Stimulated activated CD4-positive, alpha-beta T cell treated with anti-CD3 and anti-CD28 coated beads, Interleukin-1b, Interleukin-23, amount 100 ng/mL, for 48 hours (primary cell): ENCODE data around the gene TAOK3.
"Not testable (repeated sequence)": the region's sequence is repeated elsewhere in the genome, so short reads cannot be mapped to it uniquely, and the experiment has no call there.

ENCODE experiments used
- DNase-seq: peaks from one replicate; pipeline ENCODE4 v3.0.0-alpha.2; 2020

TAOK3 gene

GRCh38 chr12:118372541-118373495 is at the start of gene TAOK3:
Gene TAOK3, minus strand, starts transcription at chr12:118372907. Its CDS starts 117,340 bp downstream, at chr12:118255567.
- peak; percentile 98 for DNase-seq

GRCh38 chr12:118420673-118421072 is 48.0 kb upstream of the TAOK3 start:
- no peak for DNase-seq

GRCh38 chr12:118418385-118419057 is 45.8 kb upstream of the TAOK3 start:
- no peak for DNase-seq

- no peak for DNase-seq
Observed at GRCh38 chr12:118417942-118418341, 45.2 kb upstream of the TAOK3 start.

- DNase-seq = no peak
Observed at GRCh38 chr12:118409834-118410233, 37.1 kb upstream of the TAOK3 start.

- DNase-seq = not testable (repeated sequence)
Observed at GRCh38 chr12:118408241-118408640, 35.5 kb upstream of the TAOK3 start.

DNA sequence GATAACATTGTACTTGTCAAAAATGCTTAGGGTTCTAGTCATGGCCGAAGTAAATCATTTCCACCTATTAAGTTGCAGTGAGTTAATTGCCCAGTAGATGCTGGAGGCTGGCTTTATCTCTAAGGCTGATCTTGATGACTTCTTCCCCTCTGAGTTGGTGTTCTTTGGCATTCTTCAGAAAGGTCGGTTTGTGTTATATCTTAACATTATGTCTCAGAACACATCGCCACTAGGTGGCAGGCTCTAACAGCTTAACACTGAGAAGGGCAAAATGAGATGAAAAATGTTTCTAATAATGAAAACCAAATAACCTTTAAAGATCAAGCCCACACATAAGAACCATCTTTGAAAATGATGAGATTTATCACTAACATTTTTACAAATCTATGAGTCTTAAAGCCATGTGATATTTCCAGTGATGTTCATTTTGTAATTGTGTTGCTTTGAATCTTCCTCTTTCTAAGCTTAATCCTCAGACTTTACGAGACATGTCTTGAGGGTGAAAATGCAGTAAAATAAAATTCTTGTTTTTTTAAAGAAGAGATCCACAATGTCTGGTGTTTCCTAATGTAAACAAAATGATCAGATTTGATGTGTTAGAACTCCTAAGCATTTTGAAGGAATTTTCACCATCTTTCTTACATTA is 32.3 kb upstream of the TAOK3 start:
- peak; percentile 43 for DNase-seq

- DNase-seq = no peak
Observed at GRCh38 chr12:118402251-118402650, 29.5 kb upstream of the TAOK3 start.

DNA sequence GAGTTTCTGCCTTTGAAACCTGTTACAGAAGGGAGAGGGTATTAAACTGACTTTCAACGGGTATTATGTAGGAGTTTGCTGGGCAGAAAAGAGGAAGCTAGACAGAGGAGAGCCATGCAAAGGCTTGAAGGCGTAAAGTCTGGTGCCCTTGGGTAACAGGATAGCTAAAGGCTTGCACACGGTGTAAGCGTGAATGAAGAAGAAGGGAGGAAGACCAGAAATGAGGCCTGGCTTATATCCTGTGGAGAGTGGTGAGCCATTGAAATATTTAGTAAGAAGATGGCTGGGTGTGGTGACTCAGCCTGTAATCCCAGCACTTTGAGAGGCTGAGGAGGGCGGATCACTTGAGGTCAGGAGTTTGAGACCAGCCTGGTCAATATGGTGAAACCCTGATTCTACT is 26.2 kb upstream of the TAOK3 start:
- no peak for DNase-seq

GRCh38 chr12:118398524-118398923 is 25.8 kb upstream of the TAOK3 start:
- DNase-seq = no peak

- DNase-seq = no peak
Observed at GRCh38 chr12:118397708-118398440, 25.2 kb upstream of the TAOK3 start.

DNA sequence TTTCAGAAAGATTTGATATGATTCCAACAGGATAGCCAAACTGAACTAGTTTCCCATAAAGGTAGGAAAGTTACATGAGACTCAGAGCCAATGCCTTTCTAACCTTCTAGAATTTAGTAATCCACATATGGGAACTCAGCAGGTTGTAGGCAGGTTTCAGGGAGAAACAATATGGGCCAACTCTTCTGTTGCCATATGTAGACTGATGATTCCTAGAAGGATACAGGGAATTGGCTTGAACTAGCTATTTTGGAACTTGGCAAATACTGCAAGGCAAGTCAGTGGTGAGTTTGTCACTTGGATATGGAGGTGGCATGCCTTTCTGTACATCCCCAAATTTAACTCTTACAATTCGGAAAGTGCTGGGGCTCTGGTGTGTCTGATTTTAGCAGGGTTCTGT is 19.1 kb upstream of the TAOK3 start:
- no peak for DNase-seq

DNA sequence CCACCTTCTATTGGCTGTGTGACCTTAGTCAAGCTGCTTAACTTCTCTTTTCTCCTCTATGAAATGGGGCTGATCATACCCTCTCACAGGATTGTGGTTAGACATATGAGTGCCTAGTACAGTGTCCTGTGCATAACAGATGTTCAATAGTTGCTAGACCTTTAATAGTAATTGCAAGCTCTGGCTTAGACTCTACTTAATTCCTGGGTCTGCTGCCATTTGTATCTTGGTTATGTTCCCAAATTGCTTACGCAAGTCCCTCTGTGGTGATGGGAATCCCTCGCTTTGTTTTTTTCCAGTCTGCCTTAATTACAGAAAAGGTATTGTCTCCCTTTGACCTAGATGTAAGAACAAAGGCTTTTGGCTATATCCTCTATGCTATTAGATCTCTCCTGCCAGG is 18.7 kb upstream of the TAOK3 start:
- DNase-seq = no peak

DNA sequence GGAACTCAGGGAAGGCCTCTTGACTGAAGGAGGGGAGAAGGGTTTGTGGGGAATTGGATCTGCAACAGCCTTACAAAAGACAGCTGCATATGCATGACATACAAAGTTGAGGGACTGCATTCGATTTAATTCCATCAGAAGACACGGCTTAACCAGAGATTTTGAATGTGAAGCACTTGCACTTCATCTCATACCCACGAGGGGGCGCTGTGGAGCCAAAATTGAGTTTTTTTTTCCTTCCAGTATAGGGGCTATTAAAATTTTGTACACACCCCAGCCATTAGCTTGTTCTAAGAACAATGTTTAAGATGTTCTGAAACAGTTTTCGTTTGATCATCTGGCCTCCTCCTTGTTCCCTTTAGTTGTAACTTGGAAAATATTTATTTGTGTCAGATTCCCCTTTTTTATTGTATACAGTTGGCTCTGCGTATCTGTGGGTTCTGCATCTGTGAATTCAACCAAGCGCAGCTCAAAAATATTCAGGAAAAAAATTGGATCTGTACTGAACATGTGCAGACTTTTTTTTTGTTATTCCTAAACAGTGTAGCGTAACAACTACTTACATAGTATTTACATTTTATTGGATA is 5.3 kb upstream of the TAOK3 start:
- DNase-seq = peak; percentile 64

DNA sequence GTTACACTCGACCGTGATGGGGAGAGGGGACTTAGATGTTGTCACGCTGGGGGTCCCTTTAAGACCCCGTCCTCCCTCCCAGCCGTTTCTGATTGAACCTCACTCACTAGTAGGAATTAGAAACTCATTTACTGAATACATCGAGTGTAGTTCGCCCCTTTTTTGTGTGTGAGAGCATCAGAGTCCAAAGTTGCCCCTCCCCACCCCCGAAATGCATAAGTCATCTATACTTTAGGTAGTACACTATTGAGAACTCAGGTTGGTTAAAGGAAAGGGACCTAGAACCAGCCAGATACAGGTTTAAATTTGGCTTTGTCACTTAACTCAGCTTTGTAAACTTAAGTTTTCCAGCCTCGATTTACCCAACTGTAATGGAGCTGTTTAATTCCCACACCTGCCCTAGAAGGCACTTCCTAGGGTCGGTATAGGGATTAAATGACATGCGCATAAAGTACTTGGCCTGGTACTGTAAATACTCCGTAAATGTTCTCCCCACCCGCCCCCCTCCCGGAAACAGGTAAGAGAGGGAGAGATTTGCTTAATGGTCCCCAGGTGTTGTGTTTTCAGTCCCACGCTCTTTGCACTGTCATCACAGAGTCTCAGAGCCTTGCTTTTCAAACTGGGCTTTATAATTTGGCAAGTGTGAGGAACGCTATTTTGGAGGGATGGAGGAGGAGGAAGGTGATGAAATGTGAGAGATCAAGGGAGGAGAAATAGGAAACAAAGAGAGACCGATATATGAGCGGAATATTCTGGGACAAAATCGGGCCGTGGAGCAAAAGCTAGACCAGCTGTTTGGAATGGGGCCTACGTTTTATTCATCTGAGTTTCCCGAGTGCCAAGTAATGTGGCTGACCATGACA is 4.5 kb upstream of the TAOK3 start:
- DNase-seq = no peak

GRCh38 chr12:118376089-118377020 is 3.6 kb upstream of the TAOK3 start, which contains the start of gene SUDS3:
Gene SUDS3, plus strand, starts transcription at chr12:118376555. Its CDS starts 137 bp downstream, at chr12:118376692.
- DNase-seq = peak; percentile 91

- DNase-seq = no peak
Observed at GRCh38 chr12:118375348-118375747, 2.6 kb upstream of the TAOK3 start.

DNA sequence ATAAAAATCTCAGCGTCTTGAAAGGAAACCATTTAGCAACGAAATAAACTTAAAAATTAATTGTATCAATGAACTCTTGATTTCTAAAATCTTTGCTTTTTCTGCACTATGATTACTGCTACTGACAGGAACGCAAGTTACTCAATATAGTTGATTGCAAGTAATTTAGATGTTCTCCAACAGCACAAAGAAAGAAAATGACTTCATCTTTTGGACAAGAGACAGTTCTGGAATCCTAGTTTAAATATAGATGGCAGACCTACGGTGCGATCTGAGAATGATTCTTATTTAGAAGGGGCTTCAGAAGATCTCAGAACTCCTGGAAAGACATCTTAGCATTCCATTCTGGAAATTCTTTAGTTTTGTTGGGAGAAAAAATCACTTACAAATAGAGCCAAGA is 2.2 kb upstream of the TAOK3 start:
- DNase-seq = no peak

DNA sequence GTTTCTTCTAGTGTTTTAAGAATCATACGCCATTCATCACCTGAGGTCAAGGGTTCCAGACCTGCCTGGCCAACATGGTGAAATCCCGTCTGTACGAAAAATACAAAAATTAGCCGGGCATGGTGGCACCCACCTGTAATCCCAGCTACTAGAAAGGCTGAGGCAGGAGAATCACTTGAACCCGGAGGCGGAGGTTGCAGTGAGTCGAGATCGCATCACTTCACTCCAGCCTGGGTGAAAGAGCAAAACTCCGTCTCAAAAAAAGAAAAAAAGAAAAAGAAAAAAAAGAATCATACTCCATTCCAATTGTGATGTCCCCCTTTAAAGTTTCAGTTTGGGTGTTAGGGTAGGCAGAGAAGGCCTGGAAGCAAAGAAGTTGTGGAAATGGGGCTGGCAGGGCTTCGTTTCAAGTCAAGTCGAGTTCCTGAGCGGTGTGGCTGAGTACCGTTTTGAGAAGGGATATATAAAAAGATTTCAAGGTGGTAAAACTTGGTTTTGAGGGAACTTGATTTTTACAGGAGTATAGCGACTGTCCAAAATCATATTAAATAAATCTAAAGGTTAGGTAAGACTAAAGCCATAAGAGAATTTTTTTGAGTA is 1.5 kb upstream of the TAOK3 start:
- DNase-seq = no peak

GRCh38 chr12:118373616-118374015 is 909 bp upstream of the TAOK3 start:
- DNase-seq = no peak
